A549 treated with AZD9567 at 1 μM for 4 hours (cell line): Measurements from ENCODE around the gene SEC11A. TPM values are rescaled to one million over a fixed set of nuclear protein-coding genes. Genes with fewer than 3 reads are reported as not detected.

Experiments
- total RNA-seq: library from RNA; stranded (reverse); fragments of 200-300 nt; extraction: Qiagen RNA extraction; gene quantifications from 5 replicates; pipeline ENCODE4 v1.2.3, GENCODE V29; 2022; ENCODE audit not compliant: insufficient read depth

The SEC11A gene
- total RNA-seq: 318 to 487 TPM (median 330 TPM) in 5 replicates

GRCh38 chr15:84716036-84716732, at the start of gene SEC11A:
Gene SEC11A, minus strand, starts transcription at chr15:84716139. Its CDS starts 64 bp downstream, at chr15:84716075.

GRCh38 chr15:84748274-84749110, 32.6 kb upstream of the SEC11A start, which contains the start of gene ZNF592:
Gene ZNF592, plus strand, starts transcription at chr15:84748592. Its CDS starts 34,084 bp downstream, at chr15:84782676.

GRCh38 chr15:84658080-84658787, 57.7 kb downstream of the SEC11A start, which contains the start of gene NMB:
Gene NMB, minus strand, starts transcription at chr15:84658199. Its CDS starts 47 bp downstream, at chr15:84658152.

GRCh38 chr15:84653910-84654688, 61.8 kb downstream of the SEC11A start, which contains the start of gene WDR73:
Gene WDR73, minus strand, starts transcription at chr15:84654283. Its CDS starts 9 bp downstream, at chr15:84654274.

Other genes starting within 250 kb of the SEC11A start
- 7.6 to 15.1 TPM (median 14.1 TPM) in 5 replicates for gene ZSCAN2, start 115.1 kb downstream of the SEC11A start, total RNA-seq
- gene WDR73, start 61.9 kb downstream of the SEC11A start, total RNA-seq: 37.5 to 42.7 TPM (median 38.3 TPM) in 5 replicates
- gene NMB, start 57.9 kb downstream of the SEC11A start, total RNA-seq: 14.9 to 24.9 TPM (median 22.5 TPM) in 5 replicates
- 20.4 to 22.3 TPM (median 21.7 TPM) in 5 replicates for gene ZNF592, start 32.5 kb upstream of the SEC11A start, total RNA-seq
- 0.07 to 0.14 TPM (median 0.09 TPM) in 4 of 5 replicates, not detected in the other for gene ALPK3, start 101.2 kb upstream of the SEC11A start, total RNA-seq
- gene SLC28A1, start 168.5 kb upstream of the SEC11A start, total RNA-seq: 0.05 to 0.06 TPM in 2 of 5 replicates, not detected in the others